Dedifferentiated amniotic fluid mesenchymal stem cell (primary cell): ENCODE measurements around the gene DAB2IP.

Experiments
- DNase-seq: peaks from one replicate; pipeline ENCODE4 v3.0.0-alpha.2; 2016; ENCODE audit errors: extremely low spot score

The DAB2IP gene

DNA sequence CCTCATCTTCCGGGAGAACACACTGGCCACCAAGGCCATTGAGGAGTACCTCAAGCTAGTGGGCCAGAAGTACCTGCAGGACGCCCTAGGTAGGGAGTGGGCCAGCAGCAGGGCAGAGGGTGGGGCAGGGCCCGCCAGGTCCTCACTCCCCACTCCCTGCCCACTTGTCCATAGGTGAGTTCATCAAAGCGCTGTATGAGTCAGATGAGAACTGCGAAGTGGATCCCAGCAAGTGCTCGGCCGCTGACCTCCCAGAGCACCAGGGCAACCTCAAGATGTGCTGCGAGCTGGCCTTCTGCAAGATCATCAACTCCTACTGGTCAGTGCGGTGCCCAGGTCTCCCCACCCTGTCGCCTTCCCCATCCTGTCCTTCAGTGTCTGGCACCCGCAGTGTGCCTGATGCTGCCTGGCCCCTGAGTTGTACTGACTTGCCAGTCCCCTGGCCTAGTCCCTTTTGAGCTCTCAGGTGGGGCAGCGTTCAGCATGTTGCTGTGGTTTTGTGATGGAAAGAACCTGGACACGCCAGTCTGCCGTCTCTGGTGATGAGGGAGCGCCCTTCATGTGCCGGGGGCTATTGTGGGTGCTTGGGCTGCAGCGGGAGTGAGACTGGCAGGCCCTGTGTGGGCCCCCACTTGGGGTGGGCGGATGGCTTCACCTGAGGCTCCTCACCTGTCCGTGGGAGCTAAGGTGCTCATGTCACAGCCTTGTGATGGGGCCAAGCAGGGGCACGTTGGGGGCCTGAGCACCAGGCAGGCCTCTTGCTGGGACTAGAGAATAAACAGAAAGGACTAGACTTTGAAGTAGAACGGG is 112.3 kb downstream of the DAB2IP start:
- DNase-seq, result no peak

GRCh38 chr9:121764371-121764730 is 112.9 kb downstream of the DAB2IP start:
- DNase-seq, result no peak

DNA sequence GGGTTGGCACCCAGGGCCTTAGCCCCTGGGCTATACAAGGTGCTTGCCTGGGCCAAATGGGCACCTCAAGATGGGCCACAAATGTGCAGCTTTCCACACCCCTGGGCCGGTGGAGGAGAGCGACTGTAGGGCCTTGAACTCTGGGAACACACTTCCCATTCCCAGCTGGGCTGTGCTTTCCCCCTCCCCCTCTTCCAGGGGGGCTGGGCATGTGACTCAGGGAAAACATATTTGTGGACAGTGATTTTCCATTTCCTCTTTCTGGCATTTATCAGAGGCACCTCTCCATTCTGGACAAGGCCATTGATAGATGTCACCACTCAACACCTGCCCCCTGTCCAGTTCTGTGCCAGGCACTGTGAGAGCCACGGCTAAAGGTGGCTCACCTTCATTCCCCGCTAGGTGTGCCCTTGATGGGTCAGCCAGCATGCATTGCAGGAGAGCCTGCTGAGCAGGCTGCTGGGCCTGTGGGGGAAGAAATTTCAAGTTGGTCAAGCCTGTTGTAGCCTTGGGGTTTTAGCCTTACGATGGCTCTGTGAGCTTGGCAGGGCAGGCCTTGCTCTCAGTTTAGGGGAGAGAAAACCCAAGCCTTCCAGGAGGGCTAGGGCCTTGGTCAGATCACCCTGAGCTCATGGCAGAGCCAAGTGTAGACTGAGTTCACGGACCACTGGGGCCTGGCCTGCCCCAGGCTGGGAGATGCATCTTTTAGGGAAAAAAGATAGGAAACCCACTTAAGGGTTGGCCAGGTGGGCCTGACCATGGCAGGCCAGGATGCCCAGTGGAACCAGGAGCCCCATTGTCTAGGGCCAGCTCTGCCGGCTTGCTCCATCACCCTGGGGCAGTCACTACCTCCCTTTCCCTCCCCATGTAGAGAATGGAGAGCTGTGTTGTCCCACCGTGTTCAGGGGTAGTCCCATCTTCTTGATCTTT is 113.9 kb downstream of the DAB2IP start:
- DNase-seq, result no peak

- DNase-seq, result no peak
Observed at GRCh38 chr9:121766081-121766683, 114.7 kb downstream of the DAB2IP start.

GRCh38 chr9:121767171-121767769 is 115.8 kb downstream of the DAB2IP start:
- DNase-seq, result no peak

GRCh38 chr9:121768416-121769015 is 117.1 kb downstream of the DAB2IP start:
- DNase-seq, result no peak

GRCh38 chr9:121769939-121770338 is 118.5 kb downstream of the DAB2IP start:
- no peak for DNase-seq

GRCh38 chr9:121770415-121771273 is 119.2 kb downstream of the DAB2IP start:
- DNase-seq, result no peak

- DNase-seq, result no peak
Observed at GRCh38 chr9:121771418-121771817, 120.0 kb downstream of the DAB2IP start.

GRCh38 chr9:121771851-121772599 is 120.6 kb downstream of the DAB2IP start:
- DNase-seq, result no peak

GRCh38 chr9:121772600-121773285 is 121.3 kb downstream of the DAB2IP start:
- no peak for DNase-seq

GRCh38 chr9:121773286-121773953 is 122.0 kb downstream of the DAB2IP start:
- DNase-seq, result no peak

- no peak for DNase-seq
Observed at GRCh38 chr9:121773954-121774714, 122.7 kb downstream of the DAB2IP start.

DNA sequence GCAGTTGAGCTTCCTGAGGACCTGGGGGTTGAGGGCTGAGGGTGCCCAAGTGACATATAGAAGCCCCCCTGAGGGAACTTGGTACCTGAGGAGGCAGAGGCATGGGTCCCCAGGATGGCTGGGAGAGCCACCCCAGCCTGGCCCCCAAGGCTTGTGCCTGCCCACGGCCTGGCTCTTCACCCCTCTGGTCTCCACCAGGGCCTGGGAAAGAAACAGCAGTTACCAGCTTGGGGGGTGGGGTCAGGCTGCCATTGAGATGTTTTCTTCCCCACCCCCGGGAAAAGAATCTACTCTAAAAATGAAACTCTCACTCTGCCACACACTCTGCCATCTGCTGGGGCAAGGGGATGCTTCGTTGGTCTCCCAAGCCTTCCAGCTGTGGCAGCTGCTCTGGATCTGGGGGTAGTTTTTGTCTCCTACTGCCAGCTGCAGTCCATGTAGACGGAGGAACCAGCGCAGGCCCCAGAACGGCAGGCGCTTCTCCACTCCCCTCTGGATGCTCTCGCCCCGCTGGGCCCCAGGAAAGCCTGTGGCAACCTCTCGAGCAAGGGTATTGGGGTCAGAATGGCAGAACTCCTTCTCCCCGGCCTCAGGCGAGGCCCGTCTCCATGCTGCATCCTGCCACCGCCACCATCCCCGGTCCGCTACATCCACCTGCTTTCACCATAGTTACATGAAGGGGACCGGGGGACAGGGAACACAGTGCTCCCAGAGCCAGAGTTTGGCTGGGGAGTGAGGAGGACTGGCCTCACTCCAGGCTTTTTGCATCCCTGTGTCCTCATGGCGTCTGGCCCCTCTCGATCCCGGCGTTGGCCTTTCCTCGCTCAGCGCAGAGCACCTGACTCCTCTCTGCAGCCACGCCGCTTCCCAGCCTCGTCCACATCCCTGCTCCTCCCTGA is 123.5 kb downstream of the DAB2IP start:
- DNase-seq, result no peak

DNA sequence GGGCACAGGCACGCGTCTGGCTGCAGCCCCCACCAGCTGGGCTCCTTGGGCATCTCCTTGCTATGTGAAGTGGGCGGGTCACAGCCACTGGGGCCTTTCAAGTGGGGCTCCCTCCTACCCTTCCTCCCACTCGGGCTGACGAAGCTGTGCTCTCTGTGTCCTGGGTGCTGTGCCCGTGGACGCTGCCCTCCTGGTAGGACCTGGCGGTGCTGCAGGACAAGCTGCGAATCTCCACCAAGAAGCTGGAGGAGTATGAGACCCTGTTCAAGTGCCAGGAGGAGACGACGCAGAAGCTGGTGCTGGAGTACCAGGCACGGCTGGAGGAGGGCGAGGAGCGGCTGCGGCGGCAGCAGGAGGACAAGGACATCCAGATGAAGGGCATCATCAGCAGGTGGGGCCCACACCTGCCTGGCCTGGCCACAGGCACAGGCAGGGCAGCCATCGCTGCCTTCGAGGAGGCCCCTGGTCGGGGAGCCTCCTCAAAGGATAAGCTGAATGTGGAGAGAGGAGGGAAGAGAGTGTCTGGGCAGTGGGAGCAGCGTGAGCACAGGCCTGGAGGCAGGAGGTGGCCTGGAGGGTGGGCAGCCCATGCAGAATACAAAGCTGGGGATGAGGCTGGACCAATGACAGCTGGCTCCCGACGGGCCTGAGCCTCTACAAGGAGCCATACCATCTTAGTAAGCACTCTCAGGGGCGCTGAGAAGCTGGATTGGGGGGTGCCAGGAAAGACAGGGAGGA is 124.7 kb downstream of the DAB2IP start:
- DNase-seq, result no peak
